ENCODE measurements around the gene CTNNB1. TPM values are rescaled to one million over a fixed set of nuclear protein-coding genes. Genes with fewer than 3 reads are reported as not detected.

The CTNNB1 gene
- polyA plus RNA-seq, 2 donors: 54.1 to 117 TPM

- Histone ChIP-seq H3K4me3 (ENCODE audit: low read depth in 1 of 2, low read length in 2 of 2) (no peak overlapping the region), H3K4me1 (ENCODE audit: control insufficient read depth in 2 of 2, insufficient read depth in 2 of 2, low read length in 1 of 2) (no peaks in the 10 kb centered on the region), H3K36me3 (ENCODE audit: control insufficient read depth in 2 of 2, insufficient read depth in 2 of 2, low read length in 1 of 2) (no peaks in the 10 kb centered on the region)
Measured at GRCh38 chr3:41169023-41169422, 30.3 kb upstream of the CTNNB1 start.

GRCh38 chr3:41173926-41174885 lies 25.1 kb upstream of the CTNNB1 start:
- Histone ChIP-seq H3K9me3 (ENCODE audit: control insufficient read depth in 2 of 2, insufficient read depth in 1 of 2, low read depth in 1 of 2, low read length in 1 of 2) (no peaks in the 10 kb centered on the region), H3K4me1 (ENCODE audit: control insufficient read depth in 2 of 2, insufficient read depth in 2 of 2, low read length in 1 of 2) (no peaks in the 10 kb centered on the region), H3K27ac (ENCODE audit: low read depth in 2 of 2, low read length in 1 of 2) (no peak overlapping the region), H3K27me3 (ENCODE audit: control insufficient read depth in 1 of 2, insufficient read depth in 2 of 2, low read length in 2 of 2) (no peaks in the 10 kb centered on the region), H3K36me3 (ENCODE audit: control insufficient read depth in 2 of 2, insufficient read depth in 2 of 2, low read length in 1 of 2) (no peaks in the 10 kb centered on the region), H3K4me3 (ENCODE audit: low read depth in 1 of 2, low read length in 2 of 2) (no peak overlapping the region)
- WGBS, 2 donors: 81 to 84% methylated on average over 7 of the region's 7 CpGs

More at GRCh38 chr3:41169023-41169422, 30.3 kb upstream of the CTNNB1 start:
- Histone ChIP-seq H3K9me3 (ENCODE audit: control insufficient read depth in 2 of 2, insufficient read depth in 1 of 2, low read depth in 1 of 2, low read length in 1 of 2) (no peaks in the 10 kb centered on the region), H3K27ac (ENCODE audit: low read depth in 2 of 2, low read length in 1 of 2) (no peak overlapping the region), H3K27me3 (ENCODE audit: control insufficient read depth in 1 of 2, insufficient read depth in 2 of 2, low read length in 2 of 2) (no peaks in the 10 kb centered on the region)
- 48 to 56% methylated on average over 5 of the region's 5 CpGs for WGBS, 2 donors

GRCh38 chr3:41175365-41175764 lies 23.9 kb upstream of the CTNNB1 start:
- no peaks in the 10 kb centered on the region for H3K9me3 ChIP-seq (ENCODE audit: control insufficient read depth in 2 of 2, insufficient read depth in 1 of 2, low read depth in 1 of 2, low read length in 1 of 2)
- no peaks in the 10 kb centered on the region for H3K36me3 ChIP-seq (ENCODE audit: control insufficient read depth in 2 of 2, insufficient read depth in 2 of 2, low read length in 1 of 2)
- no peak overlapping the region for H3K4me3 ChIP-seq (ENCODE audit: low read depth in 1 of 2, low read length in 2 of 2)
- no peak overlapping the region for H3K27ac ChIP-seq (ENCODE audit: low read depth in 2 of 2, low read length in 1 of 2)
- H3K27me3 ChIP-seq (ENCODE audit: control insufficient read depth in 1 of 2, insufficient read depth in 2 of 2, low read length in 2 of 2): no peaks in the 10 kb centered on the region
- WGBS, 2 donors: 73 to 86% methylated on average over 1 of the region's 1 CpG
- no peaks in the 10 kb centered on the region for H3K4me1 ChIP-seq (ENCODE audit: control insufficient read depth in 2 of 2, insufficient read depth in 2 of 2, low read length in 1 of 2)

- H3K4me3 ChIP-seq (ENCODE audit: low read depth in 1 of 2, low read length in 2 of 2): no peak overlapping the region
- no peaks in the 10 kb centered on the region for H3K4me1 ChIP-seq (ENCODE audit: control insufficient read depth in 2 of 2, insufficient read depth in 2 of 2, low read length in 1 of 2)
- no peak overlapping the region for H3K27ac ChIP-seq (ENCODE audit: low read depth in 2 of 2, low read length in 1 of 2)
- H3K9me3 ChIP-seq (ENCODE audit: control insufficient read depth in 2 of 2, insufficient read depth in 1 of 2, low read depth in 1 of 2, low read length in 1 of 2): no peaks in the 10 kb centered on the region
- H3K27me3 ChIP-seq (ENCODE audit: control insufficient read depth in 1 of 2, insufficient read depth in 2 of 2, low read length in 2 of 2): no peaks in the 10 kb centered on the region
- 71 to 80% methylated on average over 3 of the region's 3 CpGs for WGBS, 2 donors
- H3K36me3 ChIP-seq (ENCODE audit: control insufficient read depth in 2 of 2, insufficient read depth in 2 of 2, low read length in 1 of 2): no peaks in the 10 kb centered on the region
Measured at GRCh38 chr3:41176596-41176995, 22.7 kb upstream of the CTNNB1 start.

GRCh38 chr3:41178576-41178975 lies 20.7 kb upstream of the CTNNB1 start:
- Histone ChIP-seq H3K9me3 (ENCODE audit: control insufficient read depth in 2 of 2, insufficient read depth in 1 of 2, low read depth in 1 of 2, low read length in 1 of 2) (no peaks in the 10 kb centered on the region), H3K27me3 (ENCODE audit: control insufficient read depth in 1 of 2, insufficient read depth in 2 of 2, low read length in 2 of 2) (no peaks in the 10 kb centered on the region), H3K4me1 (ENCODE audit: control insufficient read depth in 2 of 2, insufficient read depth in 2 of 2, low read length in 1 of 2) (no peaks in the 10 kb centered on the region), H3K4me3 (ENCODE audit: low read depth in 1 of 2, low read length in 2 of 2) (no peak overlapping the region), H3K36me3 (ENCODE audit: control insufficient read depth in 2 of 2, insufficient read depth in 2 of 2, low read length in 1 of 2) (no peaks in the 10 kb centered on the region), H3K27ac (ENCODE audit: low read depth in 2 of 2, low read length in 1 of 2) (no peak overlapping the region)
- 93% methylated on average over 2 of the region's 2 CpGs for WGBS, 2 donors

- 92 to 95% methylated on average over 2 of the region's 2 CpGs for WGBS, 2 donors
- no peaks in the 10 kb centered on the region for H3K27me3 ChIP-seq (ENCODE audit: control insufficient read depth in 1 of 2, insufficient read depth in 2 of 2, low read length in 2 of 2)
- no peaks in the 10 kb centered on the region for H3K36me3 ChIP-seq (ENCODE audit: control insufficient read depth in 2 of 2, insufficient read depth in 2 of 2, low read length in 1 of 2)
- no peak overlapping the region for H3K4me3 ChIP-seq (ENCODE audit: low read depth in 1 of 2, low read length in 2 of 2)
- no peaks in the 10 kb centered on the region for H3K4me1 ChIP-seq (ENCODE audit: control insufficient read depth in 2 of 2, insufficient read depth in 2 of 2, low read length in 1 of 2)
- no peaks in the 10 kb centered on the region for H3K9me3 ChIP-seq (ENCODE audit: control insufficient read depth in 2 of 2, insufficient read depth in 1 of 2, low read depth in 1 of 2, low read length in 1 of 2)
- H3K27ac ChIP-seq (ENCODE audit: low read depth in 2 of 2, low read length in 1 of 2): no peak overlapping the region
Measured at GRCh38 chr3:41180396-41180795, 18.9 kb upstream of the CTNNB1 start.

- H3K27me3 ChIP-seq (ENCODE audit: control insufficient read depth in 1 of 2, insufficient read depth in 2 of 2, low read length in 2 of 2): no peaks in the 10 kb centered on the region
- no peaks in the 10 kb centered on the region for H3K4me1 ChIP-seq (ENCODE audit: control insufficient read depth in 2 of 2, insufficient read depth in 2 of 2, low read length in 1 of 2)
- no peaks in the 10 kb centered on the region for H3K9me3 ChIP-seq (ENCODE audit: control insufficient read depth in 2 of 2, insufficient read depth in 1 of 2, low read depth in 1 of 2, low read length in 1 of 2)
- no peaks in the 10 kb centered on the region for H3K36me3 ChIP-seq (ENCODE audit: control insufficient read depth in 2 of 2, insufficient read depth in 2 of 2, low read length in 1 of 2)
- WGBS, 2 donors: 72 to 73% methylated on average over 5 of the region's 5 CpGs
- H3K4me3 ChIP-seq (ENCODE audit: low read depth in 1 of 2, low read length in 2 of 2): no peak overlapping the region
- no peak overlapping the region for H3K27ac ChIP-seq (ENCODE audit: low read depth in 2 of 2, low read length in 1 of 2)
Measured at GRCh38 chr3:41182504-41183059, 16.7 kb upstream of the CTNNB1 start.

- no peaks in the 10 kb centered on the region for H3K4me1 ChIP-seq (ENCODE audit: control insufficient read depth in 2 of 2, insufficient read depth in 2 of 2, low read length in 1 of 2)
Measured at GRCh38 chr3:41184394-41184793, 14.9 kb upstream of the CTNNB1 start.

GRCh38 chr3:41186297-41186696 lies 13.0 kb upstream of the CTNNB1 start:
- 71 to 84% methylated on average over 1 of the region's 1 CpG for WGBS, 2 donors
- no peak overlapping the region for H3K27ac ChIP-seq (ENCODE audit: low read depth in 2 of 2, low read length in 1 of 2)
- H3K4me3 ChIP-seq (ENCODE audit: low read depth in 1 of 2, low read length in 2 of 2): no peak overlapping the region
- H3K36me3 ChIP-seq (ENCODE audit: control insufficient read depth in 2 of 2, insufficient read depth in 2 of 2, low read length in 1 of 2): no peaks in the 10 kb centered on the region
- no peaks in the 10 kb centered on the region for H3K9me3 ChIP-seq (ENCODE audit: control insufficient read depth in 2 of 2, insufficient read depth in 1 of 2, low read depth in 1 of 2, low read length in 1 of 2)
- H3K4me1 ChIP-seq (ENCODE audit: control insufficient read depth in 2 of 2, insufficient read depth in 2 of 2, low read length in 1 of 2): no peaks in the 10 kb centered on the region
- no peaks in the 10 kb centered on the region for H3K27me3 ChIP-seq (ENCODE audit: control insufficient read depth in 1 of 2, insufficient read depth in 2 of 2, low read length in 2 of 2)

More at GRCh38 chr3:41184394-41184793, 14.9 kb upstream of the CTNNB1 start:
- H3K27me3 ChIP-seq (ENCODE audit: control insufficient read depth in 1 of 2, insufficient read depth in 2 of 2, low read length in 2 of 2): no peaks in the 10 kb centered on the region
- WGBS, 2 donors: 60 to 61% methylated on average over 1 of the region's 1 CpG
- no peak overlapping the region for H3K27ac ChIP-seq (ENCODE audit: low read depth in 2 of 2, low read length in 1 of 2)
- no peak overlapping the region for H3K4me3 ChIP-seq (ENCODE audit: low read depth in 1 of 2, low read length in 2 of 2)
- no peaks in the 10 kb centered on the region for H3K36me3 ChIP-seq (ENCODE audit: control insufficient read depth in 2 of 2, insufficient read depth in 2 of 2, low read length in 1 of 2)
- no peaks in the 10 kb centered on the region for H3K9me3 ChIP-seq (ENCODE audit: control insufficient read depth in 2 of 2, insufficient read depth in 1 of 2, low read depth in 1 of 2, low read length in 1 of 2)

Measured in esophagus (tissue), 2 donors.